Panc1 (cell line): ENCODE results near the gene PKNOX2. TPM values are rescaled to one million over a fixed set of nuclear protein-coding genes. Genes with fewer than 3 reads are reported as not detected.

Source experiments
- ATAC-seq: fragments of 200-7000 bp; cut with Tn5 transposase; 2 replicates; pipeline ENCODE4 v1.9.1; 2020; ENCODE audit warnings: mild to moderate bottlenecking, moderate library complexity
- BruUV-seq: library from RNA; stranded (reverse); fragments of 400-500 nt; replicated peaks from 2 replicates; lab custom pipeline; 2021; lab: Mats Ljungman, UMichigan
- CTCF ChIA-PET: fragments of 300-600 bp; sonication (Branson Sonifier 250); formaldehyde crosslinking; loops from one replicate; lab custom pipeline; 2022; ENCODE audit warnings: antibody characterized with exemption; lab: Charles Lee
- POLR2A ChIA-PET: fragments of 300-600 bp; sonication (Branson Sonifier 250); formaldehyde crosslinking; loops from one replicate; lab custom pipeline; 2022; ENCODE audit warnings: antibody characterized with exemption; lab: Charles Lee
- DNase-seq: peaks from one replicate; pipeline ENCODE4 v3.0.0-alpha.2; 2010; ENCODE audit warnings: low read depth, low spot score
- H3K27ac ChIP-seq: 2 replicates; pipeline ENCODE4 v1.5.1; 2011; ENCODE audit warnings: mild to moderate bottlenecking, low read length, inconsistent platforms
- H3K27me3 ChIP-seq: fragments of 200-500 bp; sonication (Bioruptor generic); 2 replicates; pipeline ENCODE4 v1.6.0; 2014; ENCODE audit warnings: low read length, inconsistent platforms; ENCODE audit not compliant: control insufficient read depth, insufficient read depth
- H3K36me3 ChIP-seq: fragments of 200-500 bp; sonication (Bioruptor generic); 2 replicates; pipeline ENCODE4 v1.5.1; 2014; ENCODE audit warnings: inconsistent platforms, mild to moderate bottlenecking, low read length, moderate library complexity; ENCODE audit not compliant: control insufficient read depth, insufficient read depth
- H3K4me1 ChIP-seq: 2 replicates; pipeline ENCODE4 v1.5.1; 2011; ENCODE audit warnings: inconsistent platforms, mild to moderate bottlenecking, low read length, moderate library complexity; ENCODE audit not compliant: control insufficient read depth, insufficient read depth
- H3K4me3 ChIP-seq, 2 experiments: 2 replicates each; pipeline ENCODE4 v1.5.1; 2011 to 2012; ENCODE audit warnings: low read depth in 2 of 2, low read length in 2 of 2, mild to moderate bottlenecking in 2 of 2, inconsistent platforms in 1 of 2, moderate library complexity in 1 of 2
- H3K9me3 ChIP-seq: fragments of 200-500 bp; sonication (Bioruptor generic); 2 replicates; pipeline ENCODE4 v1.5.1; 2014; ENCODE audit warnings: low read depth, mild to moderate bottlenecking, inconsistent platforms, low read length, moderate library complexity; ENCODE audit not compliant: control insufficient read depth, insufficient read depth
- CTCF ChIP-seq: fragments of 450-650 bp; IDR thresholded peaks from 2 replicates; pipeline ENCODE4 v1.5.1; 2017; ENCODE audit warnings: mild to moderate bottlenecking
- POLR2AphosphoS5 ChIP-seq: IDR thresholded peaks from 2 replicates; pipeline ENCODE4 v1.6.1; 2012; ENCODE audit warnings: mild to moderate bottlenecking, low read depth, low read length, moderate library complexity
- SIN3A ChIP-seq: IDR thresholded peaks from 2 replicates; pipeline ENCODE4 v1.6.1; 2012; ENCODE audit warnings: low read depth, mild to moderate bottlenecking, low read length, moderate library complexity, borderline replicate concordance; ENCODE audit not compliant: insufficient read depth
- TCF7L2 ChIP-seq: IDR thresholded peaks from 2 replicates; pipeline ENCODE4 v1.6.1; 2011; ENCODE audit warnings: mild to moderate bottlenecking, low read depth, low read length, inconsistent platforms
- in situ Hi-C: cut with HindIII; loops from 2 replicates; pipeline ENCODE4 v1.10.0; 2016; ENCODE audit warnings: low sequenced_read_pairs, low pct_unique_long_range_greater_than_20kb
- intact Hi-C: fragments of 100-400 bp; cut with micrococcal nuclease; formaldehyde crosslinking; loops from one replicate; pipeline ENCODE4 v1.10.0; 2022; ENCODE audit not compliant: unreplicated experiment
- total RNA-seq: library from RNA; stranded (reverse); gene quantifications from one replicate; pipeline ENCODE4 v1.2.1, GENCODE V29; 2021; ENCODE audit not compliant: unreplicated experiment
- TF ChIP-seq, protein P1 (sequence below), 2 experiments: IDR thresholded peaks; 2 replicates each; pipeline ENCODE4 v1.6.1; 2011 to 2012; ENCODE audit warnings: low read depth in 2 of 2, control low read depth in 1 of 2, low read length in 1 of 2, mild to moderate bottlenecking in 1 of 2, moderate library complexity in 1 of 2; ENCODE audit not compliant: insufficient read depth in 1 of 2

PKNOX2 gene
- total RNA-seq, 1 experiment from 2014 or later = not detected

DNA sequence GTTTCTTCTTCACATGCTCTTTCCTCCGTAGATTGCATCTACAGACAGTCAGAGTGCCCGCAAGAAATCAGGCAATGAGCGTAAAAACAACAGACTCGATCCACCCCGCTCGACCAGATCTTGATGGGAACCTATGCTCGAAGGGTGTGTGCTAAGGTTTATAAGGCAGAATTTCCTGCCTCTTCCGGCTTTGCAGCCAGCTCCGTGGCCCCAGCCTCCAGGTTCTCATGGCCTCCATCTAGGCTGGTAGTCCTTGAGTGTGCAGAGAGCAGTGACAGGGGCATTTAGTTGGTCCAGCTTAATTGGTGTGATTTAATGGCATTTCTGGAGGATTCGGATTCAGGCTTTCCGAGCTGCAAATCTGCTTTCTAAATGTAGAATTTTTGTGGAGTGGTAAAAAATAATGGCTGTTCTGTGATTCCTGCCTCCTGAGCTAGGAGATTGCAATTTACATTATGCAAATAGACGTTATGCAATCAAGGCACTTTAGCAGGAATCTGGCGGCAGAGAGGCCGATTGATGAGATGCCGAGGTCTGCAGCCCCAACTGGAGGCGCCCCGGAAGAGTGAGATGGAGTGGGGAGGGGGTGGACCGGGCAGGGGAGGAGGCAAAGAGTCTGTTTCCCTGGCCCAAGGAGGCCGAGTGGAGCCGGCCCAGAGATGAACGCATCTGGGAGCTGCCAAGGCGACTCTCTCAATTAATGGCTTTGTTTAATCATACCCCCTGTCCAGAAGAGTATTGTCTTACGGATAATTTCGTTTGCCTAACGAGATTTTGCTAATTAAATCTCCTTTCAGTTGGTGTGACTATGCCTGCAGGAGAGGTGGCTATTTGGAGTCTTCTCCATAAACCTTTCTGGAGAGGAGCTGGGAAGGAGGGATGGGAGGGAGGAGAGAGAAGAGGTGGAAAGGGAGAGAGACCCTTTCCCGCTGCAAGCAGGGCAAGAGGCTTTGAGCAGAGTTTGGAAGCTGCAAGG lies 75.3 kb downstream of the PKNOX2 start:
- in situ Hi-C loops = no loop called here
- no peak for TF ChIP-seq TCF7L2
- ATAC-seq (no peak), DNase-seq (no peak)
- no peaks in the 10 kb centered on the region for H3K4me1 ChIP-seq
- ChIA-PET POLR2A (no interaction called here), CTCF (no interaction called here)
- no peak overlapping the region for H3K27ac ChIP-seq
- H3K9me3 ChIP-seq = no peaks in the 10 kb centered on the region
- intact Hi-C loops = no loop called here
- peaks cover 22% of the 10 kb centered on the region for H3K27me3 ChIP-seq
- no peak overlapping the region for H3K4me3 ChIP-seq
- no TSS peak for BruUV-seq
- H3K36me3 ChIP-seq = no peaks in the 10 kb centered on the region

DNA sequence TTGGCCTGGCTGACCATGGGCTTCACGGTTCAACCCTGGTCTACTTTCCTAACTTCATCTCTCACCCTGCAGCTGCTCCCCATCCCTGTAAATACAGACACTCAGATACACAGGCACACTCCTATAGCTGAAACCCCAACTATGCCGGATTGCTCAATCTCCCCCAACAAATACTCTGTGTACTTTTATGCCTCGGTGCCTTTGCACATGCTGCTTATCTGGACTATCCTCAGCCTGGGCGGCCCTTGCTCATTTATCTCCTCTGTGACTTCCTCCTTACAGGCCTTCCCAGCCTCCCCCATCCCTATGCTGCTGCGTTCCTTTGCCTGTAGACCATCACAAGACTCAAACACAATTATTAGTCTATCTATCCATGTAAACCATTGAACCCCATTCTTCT lies 76.6 kb downstream of the PKNOX2 start:
- ChIA-PET CTCF (no interaction called here), POLR2A (no interaction called here)
- TF ChIP-seq TCF7L2 (no peak), CTCF (no peak), POLR2AphosphoS5 (no peak), SIN3A (no peak)
- TF ChIP-seq, protein P1, sequence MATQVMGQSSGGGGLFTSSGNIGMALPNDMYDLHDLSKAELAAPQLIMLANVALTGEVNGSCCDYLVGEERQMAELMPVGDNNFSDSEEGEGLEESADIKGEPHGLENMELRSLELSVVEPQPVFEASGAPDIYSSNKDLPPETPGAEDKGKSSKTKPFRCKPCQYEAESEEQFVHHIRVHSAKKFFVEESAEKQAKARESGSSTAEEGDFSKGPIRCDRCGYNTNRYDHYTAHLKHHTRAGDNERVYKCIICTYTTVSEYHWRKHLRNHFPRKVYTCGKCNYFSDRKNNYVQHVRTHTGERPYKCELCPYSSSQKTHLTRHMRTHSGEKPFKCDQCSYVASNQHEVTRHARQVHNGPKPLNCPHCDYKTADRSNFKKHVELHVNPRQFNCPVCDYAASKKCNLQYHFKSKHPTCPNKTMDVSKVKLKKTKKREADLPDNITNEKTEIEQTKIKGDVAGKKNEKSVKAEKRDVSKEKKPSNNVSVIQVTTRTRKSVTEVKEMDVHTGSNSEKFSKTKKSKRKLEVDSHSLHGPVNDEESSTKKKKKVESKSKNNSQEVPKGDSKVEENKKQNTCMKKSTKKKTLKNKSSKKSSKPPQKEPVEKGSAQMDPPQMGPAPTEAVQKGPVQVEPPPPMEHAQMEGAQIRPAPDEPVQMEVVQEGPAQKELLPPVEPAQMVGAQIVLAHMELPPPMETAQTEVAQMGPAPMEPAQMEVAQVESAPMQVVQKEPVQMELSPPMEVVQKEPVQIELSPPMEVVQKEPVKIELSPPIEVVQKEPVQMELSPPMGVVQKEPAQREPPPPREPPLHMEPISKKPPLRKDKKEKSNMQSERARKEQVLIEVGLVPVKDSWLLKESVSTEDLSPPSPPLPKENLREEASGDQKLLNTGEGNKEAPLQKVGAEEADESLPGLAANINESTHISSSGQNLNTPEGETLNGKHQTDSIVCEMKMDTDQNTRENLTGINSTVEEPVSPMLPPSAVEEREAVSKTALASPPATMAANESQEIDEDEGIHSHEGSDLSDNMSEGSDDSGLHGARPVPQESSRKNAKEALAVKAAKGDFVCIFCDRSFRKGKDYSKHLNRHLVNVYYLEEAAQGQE (IDR thresholded peaks at IDR 0.05; ENCODE audit: insufficient read depth in 1 of 2, low read depth in 2 of 2, low read length in 1 of 2) = no peak
- no peaks in the 10 kb centered on the region for H3K9me3 ChIP-seq
- H3K36me3 ChIP-seq = no peaks in the 10 kb centered on the region
- H3K27me3 ChIP-seq = peaks cover 19% of the 10 kb centered on the region
- ATAC-seq (no peak), DNase-seq (no peak)
- H3K4me1 ChIP-seq = no peaks in the 10 kb centered on the region
- H3K4me3 ChIP-seq = no peak overlapping the region
- intact Hi-C loops (no loop called here), in situ Hi-C loops (no loop called here)
- H3K27ac ChIP-seq = no peak overlapping the region
- no TSS peak for BruUV-seq
